NCI-H226 (cell line): Measurements from ENCODE around the gene SMIM38.

Source experiments
- DNase-seq: peaks from one replicate; pipeline ENCODE4 v3.0.0-alpha.2; 2015

The SMIM38 gene

GRCh38 chr11:69155302-69156234, at the start of gene SMIM38:
Gene SMIM38 (plus strand): TSS chr11:69155935. CDS start chr11:69157847, 1,912 bp downstream.
- no peak for DNase-seq

GRCh38 chr11:69106031-69106811, 49.5 kb upstream of the SMIM38 start:
- no peak for DNase-seq

- DNase-seq: no peak
Observed at GRCh38 chr11:69107413-69107812, 48.3 kb upstream of the SMIM38 start.

GRCh38 chr11:69108030-69108429, 47.7 kb upstream of the SMIM38 start:
- no peak for DNase-seq

GRCh38 chr11:69108559-69108958, 47.2 kb upstream of the SMIM38 start:
- DNase-seq: no peak

- DNase-seq: no peak
Observed at GRCh38 chr11:69109101-69109500, 46.6 kb upstream of the SMIM38 start.

- no peak for DNase-seq
Observed at GRCh38 chr11:69110451-69110850, 45.3 kb upstream of the SMIM38 start.

GRCh38 chr11:69111624-69112542, 43.9 kb upstream of the SMIM38 start:
- no peak for DNase-seq

GRCh38 chr11:69113226-69113625, 42.5 kb upstream of the SMIM38 start:
- DNase-seq: no peak

GRCh38 chr11:69113646-69114340, 41.9 kb upstream of the SMIM38 start:
- no peak for DNase-seq

- no peak for DNase-seq
Observed at GRCh38 chr11:69114362-69114761, 41.4 kb upstream of the SMIM38 start.

- no peak for DNase-seq
Observed at GRCh38 chr11:69114811-69115523, 40.8 kb upstream of the SMIM38 start.

- DNase-seq: no peak
Observed at GRCh38 chr11:69115586-69116560, 39.9 kb upstream of the SMIM38 start.

- DNase-seq: no peak
Observed at GRCh38 chr11:69116671-69117070, 39.1 kb upstream of the SMIM38 start.

- no peak for DNase-seq
Observed at GRCh38 chr11:69119190-69119589, 36.5 kb upstream of the SMIM38 start.

GRCh38 chr11:69120096-69120875, 35.4 kb upstream of the SMIM38 start:
- no peak for DNase-seq

GRCh38 chr11:69121021-69121420, 34.7 kb upstream of the SMIM38 start:
- DNase-seq: no peak

- DNase-seq: no peak
Observed at GRCh38 chr11:69121621-69122325, 34.0 kb upstream of the SMIM38 start.

- no peak for DNase-seq
Observed at GRCh38 chr11:69122326-69122629, 33.5 kb upstream of the SMIM38 start.
